HEK293T (cell line): ENCODE measurements around the gene CALML5.

ENCODE experiments used
- ARNT ChIP-seq: fragments of 450-650 bp; IDR thresholded peaks from 2 replicates; pipeline ENCODE4 v1.6.1; 2017; ENCODE audit warnings: mild to moderate bottlenecking
- CTBP1 ChIP-seq: fragments of 450-650 bp; IDR thresholded peaks from 2 replicates; pipeline ENCODE4 v1.6.1; 2016; ENCODE audit warnings: borderline replicate concordance
- ELF4 ChIP-seq: fragments of 450-650 bp; IDR thresholded peaks from 2 replicates; pipeline ENCODE4 v1.6.1; 2017; ENCODE audit warnings: antibody characterized with exemption
- FOXA1 ChIP-seq: fragments of 450-650 bp; IDR thresholded peaks from 2 replicates; pipeline ENCODE4 v1.6.1; 2016; ENCODE audit warnings: mild to moderate bottlenecking
- FOXM1 ChIP-seq: fragments of 450-650 bp; IDR thresholded peaks from 2 replicates; pipeline ENCODE4 v1.6.1; 2017; ENCODE audit warnings: mild to moderate bottlenecking, borderline replicate concordance
- HDGF ChIP-seq: fragments of 450-650 bp; IDR thresholded peaks from 2 replicates; pipeline ENCODE4 v1.6.1; 2017; ENCODE audit warnings: antibody characterized with exemption, borderline replicate concordance
- L3MBTL2 ChIP-seq: fragments of 450-650 bp; conservative IDR thresholded peaks from 2 replicates; pipeline ENCODE4 v1.6.1; 2016; ENCODE audit warnings: mild to moderate bottlenecking
- LEF1 ChIP-seq: fragments of 450-650 bp; IDR thresholded peaks from 2 replicates; pipeline ENCODE4 v1.6.1; 2017; ENCODE audit warnings: mild to moderate bottlenecking, borderline replicate concordance
- PKNOX1 ChIP-seq: fragments of 450-650 bp; IDR thresholded peaks from 2 replicates; pipeline ENCODE4 v1.6.1; 2016
- SP1 ChIP-seq: fragments of 450-650 bp; IDR thresholded peaks from 2 replicates; pipeline ENCODE4 v1.6.1; 2017
- SUZ12 ChIP-seq: fragments of 450-650 bp; IDR thresholded peaks from 2 replicates; pipeline ENCODE4 v1.6.1; 2016; ENCODE audit warnings: mild to moderate bottlenecking
- ZNF384 ChIP-seq: fragments of 450-650 bp; IDR thresholded peaks from 2 replicates; pipeline ENCODE4 v1.6.1; 2016

DNA sequence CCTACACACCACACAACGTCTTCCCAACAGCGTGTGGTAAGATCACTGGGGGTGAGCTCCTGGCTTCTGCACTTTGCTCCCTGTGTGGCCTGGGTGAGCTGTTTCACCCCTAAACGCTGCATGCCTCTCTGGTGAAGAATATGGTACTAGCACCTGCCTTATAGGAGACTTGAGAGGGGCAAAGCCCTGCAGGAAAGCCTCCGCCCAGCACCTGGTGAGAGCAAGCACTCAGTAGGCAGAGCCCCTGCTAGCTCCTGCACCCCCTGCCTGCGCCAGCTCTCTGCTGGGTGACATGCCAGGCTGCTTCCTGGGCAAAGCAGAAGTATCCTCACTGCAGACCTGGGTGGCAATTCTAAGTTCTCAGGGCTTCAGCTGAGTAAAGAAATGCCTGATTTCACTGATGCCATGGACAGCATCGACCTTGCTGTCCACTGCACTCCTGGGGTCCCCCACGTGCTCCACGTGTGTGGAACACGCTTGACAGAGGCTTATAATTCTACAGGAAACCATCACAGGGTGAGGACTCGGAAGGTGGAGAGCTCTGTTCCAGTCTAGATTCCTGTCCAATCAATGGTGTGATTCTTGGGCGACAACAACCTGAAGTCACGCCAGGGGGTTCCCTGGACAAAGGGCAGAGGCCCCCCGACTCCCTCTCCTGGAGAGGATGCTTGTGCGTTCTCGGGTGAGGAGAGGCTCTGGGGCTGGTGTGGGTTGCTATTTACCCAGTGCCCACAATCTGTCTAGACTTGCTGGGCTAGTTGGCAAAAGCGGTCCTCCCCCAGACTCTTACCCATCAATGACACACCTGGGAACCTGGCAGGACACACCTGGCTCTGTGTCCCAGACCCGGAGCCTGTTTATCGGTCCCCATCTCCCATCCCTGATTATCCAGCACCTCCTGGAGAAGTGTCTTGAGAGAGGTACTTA is 5.0 kb upstream of the CALML5 start:
- no peak for TF ChIP-seq PKNOX1
- no peak for TF ChIP-seq ELF4
- no peak for TF ChIP-seq L3MBTL2
- TF ChIP-seq FOXA1: no peak
- no peak for TF ChIP-seq FOXM1
- TF ChIP-seq CTBP1: no peak
- TF ChIP-seq ZNF384: no peak
- TF ChIP-seq SP1: no peak
- no peak for TF ChIP-seq ARNT
- TF ChIP-seq HDGF: no peak
- no peak for TF ChIP-seq LEF1
- no peak for TF ChIP-seq SUZ12
